Globus pallidus (tissue), 1 donor: ENCODE results near the gene SGSH.
"Not testable (repeated sequence)": the region's sequence is repeated elsewhere in the genome, so short reads cannot be mapped to it uniquely, and the experiment has no call there.

Source experiments
- DNase-seq: peaks from one replicate; pipeline ENCODE4 v3.0.0-alpha.2; 2015; ENCODE audit warnings: low spot score

The SGSH gene

DNA sequence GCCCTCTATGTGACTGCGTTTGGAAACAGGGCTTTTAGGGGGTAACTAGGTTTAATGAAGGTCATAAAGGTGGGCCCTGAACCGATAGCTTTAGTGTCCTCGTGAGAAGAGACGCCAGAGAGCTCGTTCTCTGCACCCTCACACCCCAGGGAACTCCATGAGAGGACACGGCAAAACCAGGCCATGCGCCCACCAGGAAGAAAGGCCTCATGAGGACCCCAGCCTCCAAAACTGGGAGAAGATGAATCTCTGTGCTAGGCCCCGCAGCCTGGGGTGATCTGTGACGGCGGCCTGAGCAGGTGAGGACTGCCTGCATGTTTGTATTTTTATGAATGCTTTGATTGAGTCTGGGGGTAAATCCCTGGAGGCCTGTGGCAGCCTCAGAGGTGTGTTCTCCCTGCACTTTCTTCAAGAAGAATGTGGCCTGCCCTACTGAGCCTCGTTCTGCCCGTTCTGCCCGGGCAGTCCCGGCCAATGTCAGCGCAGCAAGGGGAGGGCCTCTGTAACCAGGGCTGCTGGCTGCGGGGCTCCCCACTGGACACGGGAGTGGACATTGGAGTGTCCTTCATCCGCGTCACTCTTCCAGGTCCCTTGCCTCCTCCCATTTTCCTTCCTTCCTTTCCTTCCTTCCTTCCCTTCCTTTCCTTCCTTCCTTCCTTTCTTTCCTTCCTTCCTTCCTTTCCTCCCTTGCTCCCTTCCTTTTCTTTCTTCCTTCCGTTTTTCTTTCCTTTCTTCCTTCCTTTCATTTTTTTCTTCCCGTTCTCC is 33.7 kb upstream of the SGSH start:
- no peak for DNase-seq

DNA sequence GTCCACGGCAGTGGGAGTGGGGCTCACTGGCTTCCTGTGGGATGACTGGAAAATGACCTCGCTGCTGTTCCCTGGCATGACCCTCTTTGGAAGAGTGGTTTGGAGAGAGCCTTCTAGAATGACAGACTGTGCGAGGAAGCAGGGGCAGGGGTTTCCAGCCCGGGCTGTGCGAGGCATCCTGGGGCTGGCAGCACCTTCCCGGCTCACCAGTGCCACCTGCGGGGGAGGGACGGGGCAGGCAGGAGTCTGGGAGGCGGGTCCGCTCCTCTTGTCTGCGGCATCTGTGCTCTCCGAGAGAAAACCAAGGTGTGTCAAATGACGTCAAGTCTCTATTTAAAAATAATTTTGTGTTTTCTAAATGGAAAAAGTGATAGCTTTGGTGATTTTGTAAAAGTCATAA is 32.7 kb upstream of the SGSH start:
- no peak for DNase-seq

DNA sequence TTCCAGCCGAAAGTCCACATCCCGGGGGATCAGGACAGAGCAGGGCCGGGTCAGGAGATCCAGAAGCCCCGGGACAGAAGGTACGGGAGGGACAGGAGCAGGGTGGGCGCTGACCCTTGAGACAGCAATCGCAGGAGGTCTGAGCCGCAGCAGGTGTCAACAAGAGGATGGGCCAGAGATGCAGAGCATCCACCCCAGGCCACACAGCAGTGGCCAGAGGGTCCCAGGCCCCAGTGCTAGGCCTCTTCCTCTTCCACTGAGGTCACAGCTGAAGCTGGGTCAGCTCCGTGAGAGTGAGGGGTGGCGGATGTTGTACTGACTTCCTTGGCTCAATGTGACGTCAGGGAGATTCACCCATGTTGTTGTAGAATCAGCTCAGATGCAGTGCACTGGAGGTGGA is 31.8 kb upstream of the SGSH start:
- no peak for DNase-seq

DNA sequence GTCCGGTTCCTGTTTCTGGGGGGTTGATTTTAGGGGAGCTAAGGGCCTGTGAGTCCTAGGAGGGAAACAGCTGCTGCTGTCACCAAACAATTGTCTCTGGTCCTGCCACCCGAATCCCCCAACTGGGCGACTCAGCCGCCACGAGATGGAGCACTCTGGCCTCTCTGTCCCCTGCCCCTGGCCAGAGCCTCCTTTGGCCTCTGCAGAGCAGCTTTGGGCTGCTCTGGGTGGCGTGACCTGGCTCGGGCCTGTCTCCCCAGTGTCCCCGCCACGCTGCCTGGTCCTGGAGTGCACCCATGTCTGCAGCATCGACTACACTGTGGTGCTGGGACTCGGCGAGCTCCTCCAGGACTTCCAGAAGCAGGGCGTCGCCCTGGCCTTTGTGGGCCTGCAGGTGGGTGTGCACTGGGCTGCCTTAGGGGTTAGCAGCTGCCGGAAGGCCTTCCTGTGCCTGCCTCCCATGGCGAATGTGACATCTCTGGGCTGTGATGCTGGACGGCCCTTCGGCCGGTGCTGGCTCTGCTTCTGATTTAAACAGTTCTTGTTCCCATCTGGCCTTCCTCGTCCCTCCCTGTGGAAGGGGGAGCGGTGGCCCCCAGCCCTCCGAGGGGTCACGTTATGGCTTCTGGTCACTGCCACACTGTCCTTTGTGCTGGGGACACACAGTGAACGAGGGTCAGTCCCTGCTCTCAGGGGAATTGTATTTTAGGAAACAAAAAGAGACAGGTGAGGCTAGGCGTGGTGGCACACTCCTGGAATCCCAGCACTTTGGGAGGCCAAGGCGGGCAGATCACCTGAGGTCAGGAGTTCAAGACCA is 29.0 kb upstream of the SGSH start:
- no peak for DNase-seq

DNA sequence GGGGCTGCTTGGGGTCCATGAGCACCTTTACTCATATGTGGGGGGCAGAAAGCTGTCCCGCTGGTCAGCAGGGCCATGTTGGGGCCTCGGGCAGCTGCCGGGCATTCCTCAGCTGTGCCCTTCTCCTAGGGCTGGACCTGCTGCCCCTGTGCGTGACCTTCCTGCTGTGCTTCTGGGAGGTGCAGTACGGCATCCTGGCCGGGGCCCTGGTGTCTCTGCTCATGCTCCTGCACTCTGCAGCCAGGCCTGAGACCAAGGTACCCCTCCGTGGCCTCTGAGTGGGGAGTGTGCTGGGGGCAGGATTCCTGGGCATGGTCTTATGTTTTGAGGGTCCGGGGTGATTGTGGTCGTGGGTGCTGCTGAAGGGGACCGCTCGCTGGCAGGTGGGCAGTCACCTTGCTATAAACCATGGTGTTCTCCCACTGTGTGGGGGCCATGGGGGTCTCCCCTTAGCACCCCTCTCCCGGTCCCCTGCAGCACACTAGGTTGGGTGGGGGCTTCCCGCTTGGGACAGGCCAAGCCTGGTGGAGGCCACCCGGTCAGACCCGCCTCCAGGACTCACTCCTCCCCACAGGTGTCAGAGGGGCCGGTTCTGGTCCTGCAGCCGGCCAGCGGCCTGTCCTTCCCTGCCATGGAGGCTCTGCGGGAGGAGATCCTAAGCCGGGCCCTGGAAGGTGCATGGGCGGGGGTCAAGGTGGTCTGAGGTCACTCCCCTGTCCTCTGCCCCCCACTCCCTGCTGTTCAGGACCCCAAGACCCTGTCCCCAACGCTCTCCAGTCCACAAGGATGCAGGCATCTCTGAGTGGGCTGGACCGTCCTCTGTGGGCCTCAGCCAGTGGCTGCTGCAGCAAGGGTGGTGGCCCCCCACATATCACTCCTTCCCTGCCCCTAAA is 28.1 kb upstream of the SGSH start:
- no peak for DNase-seq

DNA sequence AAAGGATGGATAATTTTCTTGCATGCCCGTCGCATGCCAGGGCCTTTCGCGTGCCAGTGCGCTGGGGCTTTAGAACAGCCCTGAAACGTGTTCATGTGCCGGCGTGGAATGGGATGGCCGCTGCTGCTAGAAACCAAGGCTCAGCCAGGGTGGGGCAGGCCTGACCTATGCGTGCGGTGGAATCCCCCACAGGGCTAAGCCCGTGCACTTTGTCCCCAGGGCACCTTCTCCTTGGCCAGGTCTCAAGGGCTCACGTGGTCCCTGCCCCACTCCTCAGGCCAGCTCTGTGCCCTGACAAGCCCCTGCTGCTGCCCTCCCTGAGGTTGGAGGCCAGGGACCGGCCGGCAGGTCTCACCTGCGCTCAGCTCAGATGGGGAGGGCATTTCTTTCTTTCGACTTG is 27.4 kb upstream of the SGSH start:
- DNase-seq: no peak

DNA sequence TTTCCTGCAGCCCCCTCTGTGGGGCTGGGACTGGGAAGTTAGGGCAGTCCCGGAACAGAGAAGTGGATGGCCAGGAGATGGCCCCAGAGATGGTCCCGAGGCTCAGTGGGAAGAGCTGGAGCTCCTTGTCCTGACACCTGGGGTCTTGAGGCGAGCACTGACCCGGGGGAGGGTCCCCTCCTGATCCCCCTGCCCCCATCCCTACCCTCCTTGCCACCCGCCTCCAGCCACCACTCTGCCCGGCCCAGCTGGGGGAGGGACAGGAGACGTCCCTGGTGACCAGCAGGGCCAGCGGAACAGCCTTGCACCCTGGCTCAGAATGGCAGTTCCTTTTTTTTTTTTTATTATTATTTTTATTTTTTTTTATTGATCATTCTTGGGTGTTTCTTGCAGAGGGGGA is 26.6 kb upstream of the SGSH start:
- DNase-seq: no peak

DNA sequence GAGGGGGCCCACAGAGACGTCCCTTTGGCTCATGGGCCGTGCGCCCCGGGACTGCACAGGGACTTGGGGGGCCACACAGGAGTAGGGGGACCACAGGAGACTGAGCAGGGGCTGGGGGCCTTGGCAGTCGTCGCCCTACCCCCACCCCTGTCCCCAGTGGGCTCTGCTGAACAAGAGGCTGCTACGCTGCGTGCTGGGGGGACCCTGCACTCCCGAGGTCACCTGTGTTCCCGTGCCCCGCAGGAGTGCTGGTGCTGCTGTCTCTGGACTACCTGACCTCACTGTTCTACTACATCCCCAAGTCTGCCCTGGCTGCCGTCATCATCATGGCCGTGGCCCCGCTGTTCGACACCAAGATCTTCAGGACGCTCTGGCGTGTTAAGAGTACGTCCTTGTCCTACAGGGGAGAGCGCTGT is 26.1 kb upstream of the SGSH start:
- no peak for DNase-seq

DNA sequence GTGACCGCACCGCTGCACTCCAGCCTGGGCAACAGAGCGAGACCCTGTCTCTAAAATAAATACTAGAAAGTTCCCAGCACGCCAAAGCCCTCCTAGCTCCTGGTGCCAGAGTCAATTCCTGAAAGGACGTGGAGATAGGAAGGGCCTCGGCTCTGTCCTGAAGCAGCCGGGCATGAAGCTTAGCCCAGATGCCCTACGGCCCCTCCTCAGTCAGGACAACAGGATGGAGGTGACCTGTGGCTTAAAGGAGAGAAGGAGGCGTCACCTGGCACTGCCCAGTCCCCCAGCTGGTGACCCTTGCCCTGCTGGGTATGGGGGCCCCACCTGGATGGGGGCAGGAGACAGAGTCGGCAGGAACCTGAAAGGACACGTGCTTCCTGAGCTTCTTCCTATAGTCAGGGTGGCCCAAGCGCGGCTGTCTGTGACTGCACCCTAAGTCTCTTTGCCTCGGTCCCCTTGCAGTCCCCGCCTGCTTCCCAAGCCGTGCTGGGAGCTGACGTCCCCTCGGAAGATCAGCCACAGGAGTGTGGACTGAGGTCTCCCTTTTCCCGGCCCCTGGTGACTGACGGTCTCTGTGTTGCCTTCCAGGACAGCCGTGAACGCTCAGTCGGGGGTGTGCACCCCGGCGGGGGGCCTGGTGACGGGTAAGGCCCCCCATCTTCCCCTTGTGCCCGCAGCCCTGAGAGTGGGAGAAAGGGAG is 25.6 kb upstream of the SGSH start:
- DNase-seq: no peak

DNA sequence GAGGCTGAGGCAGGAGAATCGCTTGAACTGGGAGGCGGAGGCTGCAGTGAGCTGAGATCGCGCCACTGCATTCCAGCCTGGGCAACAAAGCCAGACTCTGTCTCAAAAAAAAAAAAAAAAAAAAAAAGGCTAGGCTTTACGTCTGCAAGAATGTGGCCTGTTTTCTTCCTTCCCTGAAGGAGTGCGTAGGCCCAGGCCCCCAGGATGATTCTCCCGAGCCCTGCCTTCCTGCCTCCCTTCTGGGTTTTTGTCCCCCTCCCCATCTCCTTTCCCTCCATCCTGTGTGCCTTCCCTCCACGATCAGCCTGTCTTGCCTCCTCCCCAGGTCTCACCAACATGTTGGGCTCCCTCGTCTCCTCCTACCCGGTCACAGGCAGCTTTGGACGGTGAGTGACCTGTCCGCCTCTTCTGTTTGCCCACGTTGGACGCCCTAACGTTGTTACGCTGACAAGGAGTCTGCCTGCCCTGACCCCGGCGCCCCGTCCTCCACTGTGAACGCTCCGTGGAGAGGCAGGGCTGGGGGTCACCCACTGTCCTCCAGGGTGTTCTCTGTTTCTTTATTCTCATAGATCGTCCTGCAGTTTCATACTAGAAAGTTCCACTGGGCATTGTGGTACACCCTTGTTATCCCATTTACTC is 24.9 kb upstream of the SGSH start:
- DNase-seq: no peak

DNA sequence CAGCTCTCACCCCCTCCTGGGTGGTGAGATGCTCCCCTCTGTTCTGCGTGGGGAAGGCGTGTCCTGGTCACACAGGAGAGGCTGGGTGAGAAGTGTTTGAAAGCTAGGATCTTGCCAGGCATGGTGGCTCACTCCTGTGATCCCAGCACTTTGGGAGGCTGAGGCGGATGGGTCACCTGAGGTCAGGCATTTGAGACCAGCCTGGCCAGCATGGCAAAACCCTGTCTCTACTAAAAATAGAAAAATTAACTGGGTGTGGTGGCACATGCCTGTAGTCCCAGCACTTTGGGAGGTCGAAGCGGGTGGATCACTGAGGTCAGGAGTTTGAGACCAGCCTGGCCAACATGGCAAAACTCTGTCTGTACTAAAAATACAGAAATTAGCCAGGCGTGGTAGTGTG is 24.3 kb upstream of the SGSH start:
- not testable (repeated sequence) for DNase-seq

DNA sequence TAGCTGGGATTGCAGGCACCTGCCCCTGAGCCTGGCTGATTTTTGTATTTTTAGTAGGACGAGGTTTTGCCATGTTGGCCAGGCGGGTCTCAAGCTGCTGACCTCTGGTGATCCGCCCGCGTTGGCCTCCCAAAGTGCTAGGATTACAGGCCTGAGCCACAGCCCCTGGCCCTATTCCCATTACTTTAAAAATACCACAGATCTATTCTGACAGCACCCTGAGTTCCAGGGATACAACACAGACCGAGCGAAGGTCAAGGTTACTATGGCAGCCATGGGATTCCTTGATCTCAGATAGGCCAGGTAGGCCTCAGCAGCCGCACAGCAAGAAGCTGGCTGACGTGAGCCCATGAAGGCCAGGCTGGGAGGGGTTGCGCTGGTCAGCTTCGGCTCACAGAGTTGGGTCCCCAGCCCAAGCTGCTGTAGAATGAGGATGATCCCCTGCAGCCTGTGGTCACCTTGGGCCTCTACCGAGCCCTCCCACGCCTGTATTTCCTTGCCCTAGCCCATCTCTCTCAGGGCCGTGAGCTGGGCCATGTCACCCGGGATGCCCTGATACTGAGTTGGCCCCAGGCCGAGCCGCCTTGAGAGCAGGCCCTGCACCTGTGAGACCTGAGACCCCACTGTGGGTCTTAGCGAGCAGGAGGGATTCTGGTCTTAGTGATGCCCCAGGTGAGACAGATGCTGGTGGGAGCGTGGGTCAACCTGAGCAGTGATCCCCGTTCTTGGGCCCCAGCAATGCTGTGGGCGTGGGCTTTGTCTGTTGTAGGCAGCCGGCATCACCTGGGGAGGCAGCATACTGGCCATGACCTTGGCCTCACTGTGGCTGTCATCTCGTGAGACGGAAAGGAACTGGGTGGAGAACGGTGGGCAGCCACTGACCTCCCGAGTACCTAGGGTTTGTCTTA is 23.6 kb upstream of the SGSH start:
- DNase-seq: no peak

DNA sequence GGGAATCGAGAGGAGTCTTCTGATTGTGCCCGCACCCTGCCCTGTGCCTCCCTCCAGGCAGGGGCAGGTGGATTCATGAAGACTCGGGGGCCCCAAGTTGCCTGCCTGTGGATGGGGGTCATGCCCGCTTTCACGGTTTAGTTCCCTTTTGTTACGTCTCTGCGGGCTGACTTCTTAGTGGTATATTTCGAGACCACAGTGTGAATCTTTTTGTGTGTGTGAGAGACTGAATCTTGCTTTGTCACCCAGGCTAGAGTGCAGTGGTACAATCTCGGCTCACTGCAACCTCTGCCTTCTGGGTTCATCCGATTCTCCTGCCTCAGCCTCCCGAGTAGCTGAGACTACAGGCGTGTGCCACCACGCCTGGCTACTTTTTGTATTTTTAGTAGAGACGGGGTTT is 22.4 kb upstream of the SGSH start:
- no peak for DNase-seq

DNA sequence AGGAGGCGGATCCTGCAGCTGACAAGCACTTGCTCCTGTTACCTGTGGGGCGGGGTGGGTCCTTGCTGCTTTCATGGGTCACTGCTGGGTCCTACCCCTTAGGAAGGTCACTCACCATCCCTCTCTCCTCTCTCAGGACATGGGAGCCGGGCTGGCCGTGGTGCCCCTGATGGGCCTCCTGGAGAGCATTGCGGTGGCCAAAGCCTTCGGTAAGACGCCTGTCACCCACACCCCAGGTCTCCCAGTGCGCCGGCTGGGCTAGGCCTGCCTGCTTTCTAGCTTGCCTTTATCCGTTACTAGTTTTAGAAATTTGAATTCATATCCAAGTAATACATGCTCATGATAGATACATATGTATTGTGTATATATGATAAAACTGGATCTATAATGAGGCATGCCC is 17.3 kb upstream of the SGSH start:
- DNase-seq: no peak

DNA sequence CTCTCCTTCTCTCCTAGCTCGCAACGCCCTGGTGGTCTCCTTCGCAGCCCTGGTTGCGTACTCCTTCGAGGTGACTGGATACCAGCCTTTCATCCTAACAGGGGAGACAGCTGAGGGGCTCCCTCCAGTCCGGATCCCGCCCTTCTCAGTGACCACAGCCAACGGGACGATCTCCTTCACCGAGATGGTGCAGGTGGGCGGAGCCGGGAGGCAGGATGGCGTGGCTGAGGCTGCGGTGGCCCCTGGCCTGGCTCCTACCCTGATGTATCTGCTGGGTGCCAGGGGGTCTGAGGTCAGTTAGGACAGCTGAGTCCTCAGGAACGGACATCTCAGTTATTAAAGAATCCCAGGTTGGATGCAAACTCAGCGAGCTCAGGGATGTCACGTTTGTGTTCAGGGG is 16.8 kb upstream of the SGSH start:
- no peak for DNase-seq

DNA sequence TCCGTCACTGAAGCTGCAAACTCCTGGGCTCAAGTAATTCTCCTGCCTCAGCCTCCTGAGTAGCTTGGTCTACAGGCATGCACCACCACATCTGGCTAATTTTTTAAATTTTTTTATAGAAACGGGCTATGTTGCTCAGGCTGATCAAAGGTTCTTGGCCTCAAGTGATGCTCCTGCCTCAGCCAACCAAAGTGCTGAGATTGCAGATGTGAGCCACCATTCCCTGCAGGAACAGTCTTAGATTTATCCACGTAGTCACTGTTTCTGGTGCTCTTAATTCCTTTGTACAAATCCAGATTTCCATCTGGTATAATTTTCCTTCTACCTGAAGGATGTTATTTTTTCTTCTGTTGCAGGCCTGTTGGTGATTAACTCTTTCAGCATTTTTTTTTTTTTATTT is 13.1 kb upstream of the SGSH start:
- DNase-seq: no peak

DNA sequence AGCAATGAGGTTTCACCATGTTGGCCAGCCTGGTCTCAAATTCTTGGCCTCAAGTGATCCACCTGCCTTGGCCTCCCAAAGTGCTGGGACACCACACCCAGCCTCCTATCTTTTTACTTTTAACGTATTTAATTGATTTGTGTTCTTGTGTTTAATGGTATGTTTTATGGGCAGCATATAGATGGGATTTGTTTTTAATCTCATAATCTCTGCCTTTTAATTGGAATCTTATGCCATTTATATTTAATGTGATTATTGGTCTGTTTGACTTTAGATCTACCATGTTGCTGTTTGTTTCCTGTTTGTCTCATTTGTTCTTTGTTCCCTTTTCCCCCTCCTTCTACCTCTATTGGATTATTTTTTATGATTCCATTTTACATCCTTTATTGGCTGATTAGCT is 12.3 kb upstream of the SGSH start:
- DNase-seq: no peak

DNA sequence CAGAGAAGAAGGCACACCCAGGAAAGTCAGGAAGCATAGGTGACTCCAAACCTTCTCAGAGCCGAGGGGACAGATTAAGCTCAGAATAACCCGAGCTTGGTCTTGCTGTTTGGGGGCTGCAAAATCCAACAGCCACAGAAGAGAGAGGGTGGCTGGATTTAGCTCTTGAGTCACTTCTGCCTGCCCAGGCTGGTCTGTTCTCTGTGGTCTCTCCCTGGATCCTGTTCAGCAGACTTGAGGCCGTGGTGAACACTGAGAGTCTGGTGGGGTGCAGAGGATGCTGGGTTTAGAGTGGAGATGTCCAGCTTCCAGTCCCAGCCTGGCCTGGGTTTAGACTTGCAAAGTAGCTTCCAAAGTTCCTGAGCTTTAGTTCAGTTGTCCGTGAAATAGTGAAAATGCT is 8.9 kb upstream of the SGSH start:
- DNase-seq: no peak

DNA sequence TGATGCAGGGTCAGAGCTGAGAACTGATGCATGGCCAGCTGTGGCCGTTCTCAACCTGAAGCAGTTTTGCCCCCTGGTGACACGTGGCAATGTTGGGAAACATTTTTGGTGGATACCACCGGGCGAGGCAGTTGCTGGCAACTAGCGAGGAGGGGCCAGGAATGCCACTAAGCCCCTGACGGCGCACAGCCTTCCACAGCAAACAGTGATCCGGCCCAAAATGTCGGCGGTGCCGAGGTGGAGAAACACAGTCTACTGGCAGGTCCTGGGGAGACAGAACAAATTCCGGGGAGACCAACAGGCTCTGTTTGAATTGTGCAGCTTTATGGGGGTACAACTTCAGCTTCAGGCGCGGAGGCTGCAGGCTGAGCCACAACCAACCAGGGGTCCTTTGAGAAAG is 8.3 kb upstream of the SGSH start:
- DNase-seq: no peak

DNA sequence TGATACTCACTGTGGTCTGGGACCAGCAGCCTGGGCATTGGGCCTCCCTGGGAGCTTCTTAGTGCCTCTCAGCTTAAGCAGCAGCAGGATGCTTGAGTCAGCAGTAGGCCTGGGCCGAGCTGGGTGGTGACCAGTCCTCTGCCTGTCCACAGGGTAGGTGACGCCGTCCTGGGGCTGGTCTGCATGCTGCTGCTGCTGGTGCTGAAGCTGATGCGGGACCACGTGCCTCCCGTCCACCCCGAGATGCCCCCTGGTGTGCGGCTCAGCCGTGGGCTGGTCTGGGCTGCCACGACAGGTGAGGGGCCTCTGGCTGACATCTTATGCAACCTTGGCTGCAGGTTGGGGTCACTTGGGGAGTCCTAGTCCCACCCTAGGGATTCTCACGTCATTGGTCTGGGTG is 7.5 kb upstream of the SGSH start:
- DNase-seq: no peak
